Gastroesophageal sphincter (tissue), 3 donors: ENCODE data around the gene DOCK10.

ENCODE experiments used
- EP300 ChIP-seq: sonication (generic); formaldehyde crosslinking; IDR thresholded peaks from one replicate; pipeline ENCODE4 v1.6.1; 2017; ENCODE audit warnings: antibody characterized with exemption, mild to moderate bottlenecking
- POLR2AphosphoS5 ChIP-seq: sonication (generic); formaldehyde crosslinking; IDR thresholded peaks from one replicate; pipeline ENCODE4 v1.6.1; 2017; ENCODE audit warnings: antibody characterized with exemption
- TF ChIP-seq, protein P1 (sequence below), 4 experiments: fragments of 200-600 bp in 2 of 4; fragments of 450-650 bp in 2 of 4; sonication (generic) in 1 of 4; IDR thresholded peaks; one replicate each; pipeline ENCODE4 v1.5.1; 2017 to 2019; ENCODE audit warnings: antibody characterized with exemption in 4 of 4, mild to moderate bottlenecking in 2 of 4, moderate library complexity in 2 of 4

DNA sequence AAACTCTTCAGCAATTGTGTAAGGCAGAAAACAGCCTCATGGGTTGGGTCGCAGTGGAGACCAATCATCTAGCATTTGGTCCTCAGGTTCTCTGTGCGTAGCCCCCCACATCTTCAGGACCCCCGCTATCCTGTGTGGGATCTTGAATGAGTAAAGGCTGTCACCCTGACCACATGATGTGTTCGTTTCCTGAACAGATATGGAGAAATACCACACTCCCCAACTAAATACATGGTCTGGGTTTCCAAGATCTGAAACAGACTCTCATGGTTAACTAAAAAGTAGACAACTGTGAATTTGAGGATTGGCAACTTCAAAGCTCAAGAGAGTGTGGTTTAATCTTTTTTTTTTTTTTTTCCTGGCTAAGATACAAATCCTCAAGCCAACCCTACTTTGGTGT, 23.2 kb downstream of the DOCK10 start:
- TF ChIP-seq EP300 (no peak), POLR2AphosphoS5 (no peak)
- TF ChIP-seq, protein P1, sequence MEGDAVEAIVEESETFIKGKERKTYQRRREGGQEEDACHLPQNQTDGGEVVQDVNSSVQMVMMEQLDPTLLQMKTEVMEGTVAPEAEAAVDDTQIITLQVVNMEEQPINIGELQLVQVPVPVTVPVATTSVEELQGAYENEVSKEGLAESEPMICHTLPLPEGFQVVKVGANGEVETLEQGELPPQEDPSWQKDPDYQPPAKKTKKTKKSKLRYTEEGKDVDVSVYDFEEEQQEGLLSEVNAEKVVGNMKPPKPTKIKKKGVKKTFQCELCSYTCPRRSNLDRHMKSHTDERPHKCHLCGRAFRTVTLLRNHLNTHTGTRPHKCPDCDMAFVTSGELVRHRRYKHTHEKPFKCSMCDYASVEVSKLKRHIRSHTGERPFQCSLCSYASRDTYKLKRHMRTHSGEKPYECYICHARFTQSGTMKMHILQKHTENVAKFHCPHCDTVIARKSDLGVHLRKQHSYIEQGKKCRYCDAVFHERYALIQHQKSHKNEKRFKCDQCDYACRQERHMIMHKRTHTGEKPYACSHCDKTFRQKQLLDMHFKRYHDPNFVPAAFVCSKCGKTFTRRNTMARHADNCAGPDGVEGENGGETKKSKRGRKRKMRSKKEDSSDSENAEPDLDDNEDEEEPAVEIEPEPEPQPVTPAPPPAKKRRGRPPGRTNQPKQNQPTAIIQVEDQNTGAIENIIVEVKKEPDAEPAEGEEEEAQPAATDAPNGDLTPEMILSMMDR (IDR thresholded peaks at IDR 0.05): no peak
